T-helper 1 cell treated with Interleukin-12 subunit alpha and Interleukin-12 subunit beta and Interleukin-4 antibody, amounts not matched to agents 30 μg/mL and 1 μg/mL, for 36 hours (primary cell): ENCODE results near the gene HDAC9.

ENCODE experiments used
- H3K27ac Mint-ChIP-seq: one replicate; pipeline ENCODE4 v1.8.0; 2021; ENCODE audit warnings: mild to moderate bottlenecking, mixed read lengths
- H3K27me3 Mint-ChIP-seq: one replicate; pipeline ENCODE4 v1.8.0; 2021; ENCODE audit warnings: low read depth, mixed read lengths
- H3K36me3 Mint-ChIP-seq: one replicate; pipeline ENCODE4 v1.8.0; 2021; ENCODE audit warnings: low read depth, mixed read lengths
- H3K4me1 Mint-ChIP-seq: one replicate; pipeline ENCODE4 v1.8.0; 2021; ENCODE audit warnings: low read depth, mixed read lengths
- H3K4me3 Mint-ChIP-seq: one replicate; pipeline ENCODE4 v1.8.0; 2021; ENCODE audit warnings: mild to moderate bottlenecking, moderate library complexity, mixed read lengths
- H3K9me3 Mint-ChIP-seq: one replicate; pipeline ENCODE4 v1.8.0; 2021; ENCODE audit warnings: mixed read lengths

HDAC9 gene

GRCh38 chr7:18473119-18473518, 22.4 kb upstream of the HDAC9 start:
- Mint-ChIP-seq H3K27me3 (no peaks in the 10 kb centered on the region), H3K27ac (no peak overlapping the region), H3K9me3 (no peaks in the 10 kb centered on the region), H3K4me1 (no peaks in the 10 kb centered on the region), H3K4me3 (no peak overlapping the region), H3K36me3 (no peaks in the 10 kb centered on the region)

DNA sequence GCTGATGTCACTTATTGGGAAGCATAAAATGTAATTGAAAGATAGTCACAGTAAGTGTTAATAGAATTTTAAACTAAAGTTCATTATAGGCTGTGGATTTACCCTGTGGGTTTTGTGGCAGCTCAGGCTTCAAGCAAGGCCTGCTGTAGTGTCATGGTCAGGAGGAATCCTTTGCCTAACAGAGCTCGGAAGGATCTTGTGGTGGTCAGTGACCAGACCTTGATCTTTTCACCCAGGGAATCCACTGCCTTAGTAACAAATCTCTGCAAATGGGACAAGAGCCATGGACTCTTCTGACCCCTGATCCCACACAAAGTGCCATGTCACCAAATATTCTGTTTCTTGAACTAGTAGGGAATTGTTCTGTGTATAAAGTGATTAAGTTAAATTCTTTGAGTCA, 20.6 kb upstream of the HDAC9 start:
- no peaks in the 10 kb centered on the region for H3K4me1 Mint-ChIP-seq
- H3K27ac Mint-ChIP-seq, result no peak overlapping the region
- H3K27me3 Mint-ChIP-seq, result no peaks in the 10 kb centered on the region
- no peaks in the 10 kb centered on the region for H3K36me3 Mint-ChIP-seq
- H3K4me3 Mint-ChIP-seq, result no peak overlapping the region
- H3K9me3 Mint-ChIP-seq, result no peaks in the 10 kb centered on the region

- Mint-ChIP-seq H3K9me3 (no peaks in the 10 kb centered on the region), H3K4me3 (no peak overlapping the region), H3K36me3 (no peaks in the 10 kb centered on the region), H3K27me3 (no peaks in the 10 kb centered on the region), H3K4me1 (no peaks in the 10 kb centered on the region), H3K27ac (no peak overlapping the region)
Observed at GRCh38 chr7:18475488-18475887, 20.1 kb upstream of the HDAC9 start.

DNA sequence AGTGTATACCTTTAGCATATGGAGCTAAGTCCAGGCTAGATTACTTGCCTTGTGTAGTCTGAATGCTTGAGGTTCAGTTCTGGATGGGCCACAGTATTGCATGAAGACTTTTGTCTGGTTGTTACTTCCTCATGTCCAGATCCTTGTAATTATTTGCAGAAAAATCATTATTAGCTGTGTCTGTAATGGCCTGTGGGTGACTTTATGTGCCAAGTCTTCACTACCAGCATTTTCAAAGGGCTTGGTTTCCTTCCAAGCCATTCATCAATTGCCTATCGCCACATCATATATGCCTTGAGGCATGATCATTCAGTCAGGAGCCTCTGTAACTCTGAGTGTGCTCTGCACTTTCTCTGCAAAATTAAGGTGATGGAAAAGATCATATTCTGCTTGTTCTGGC, 13.8 kb upstream of the HDAC9 start:
- Mint-ChIP-seq H3K27me3 (no peaks in the 10 kb centered on the region), H3K36me3 (no peaks in the 10 kb centered on the region), H3K4me3 (no peak overlapping the region), H3K4me1 (no peaks in the 10 kb centered on the region), H3K9me3 (no peaks in the 10 kb centered on the region), H3K27ac (no peak overlapping the region)

- H3K4me3 Mint-ChIP-seq, result no peak overlapping the region
- H3K9me3 Mint-ChIP-seq, result no peaks in the 10 kb centered on the region
- H3K36me3 Mint-ChIP-seq, result no peaks in the 10 kb centered on the region
- peaks cover 3% of the 10 kb centered on the region for H3K27me3 Mint-ChIP-seq
- no peak overlapping the region for H3K27ac Mint-ChIP-seq
- H3K4me1 Mint-ChIP-seq, result no peaks in the 10 kb centered on the region
Observed at GRCh38 chr7:18488049-18488448, 7.5 kb upstream of the HDAC9 start.

DNA sequence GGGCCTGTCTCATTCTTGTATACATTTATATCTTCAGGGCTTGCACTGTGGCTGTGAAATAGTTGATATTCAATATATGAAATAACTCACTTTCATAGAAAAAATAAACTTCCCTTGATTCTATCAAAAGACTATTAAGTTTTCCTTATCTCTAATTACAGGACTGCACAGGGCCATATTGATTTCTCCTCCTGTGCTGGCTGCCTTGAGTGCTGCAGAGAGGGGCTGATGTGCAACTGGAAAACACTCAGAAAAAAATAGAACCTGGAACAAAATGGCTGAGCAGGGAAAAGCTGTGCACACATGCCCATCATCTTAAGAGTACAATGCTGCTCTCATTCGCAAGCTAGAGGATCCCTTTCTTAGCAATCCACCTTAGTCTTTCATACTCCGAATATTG, 5.9 kb upstream of the HDAC9 start:
- no peak overlapping the region for H3K4me3 Mint-ChIP-seq
- peaks cover 3% of the 10 kb centered on the region for H3K27me3 Mint-ChIP-seq
- no peaks in the 10 kb centered on the region for H3K9me3 Mint-ChIP-seq
- H3K36me3 Mint-ChIP-seq, result no peaks in the 10 kb centered on the region
- no peaks in the 10 kb centered on the region for H3K4me1 Mint-ChIP-seq
- H3K27ac Mint-ChIP-seq, result no peak overlapping the region

GRCh38 chr7:18491871-18492270, 3.7 kb upstream of the HDAC9 start:
- Mint-ChIP-seq H3K4me1 (peaks cover 4% of the 10 kb centered on the region), H3K9me3 (no peaks in the 10 kb centered on the region), H3K27me3 (peaks cover 3% of the 10 kb centered on the region), H3K4me3 (no peak overlapping the region), H3K27ac (no peak overlapping the region), H3K36me3 (no peaks in the 10 kb centered on the region)

- no peak overlapping the region for H3K27ac Mint-ChIP-seq
- no peak overlapping the region for H3K4me3 Mint-ChIP-seq
- H3K9me3 Mint-ChIP-seq, result no peaks in the 10 kb centered on the region
- peaks cover 3% of the 10 kb centered on the region for H3K27me3 Mint-ChIP-seq
- no peaks in the 10 kb centered on the region for H3K36me3 Mint-ChIP-seq
- peaks cover 4% of the 10 kb centered on the region for H3K4me1 Mint-ChIP-seq
Observed at GRCh38 chr7:18494406-18494805, 1.1 kb upstream of the HDAC9 start.

GRCh38 chr7:18494821-18495408, 634 bp upstream of the HDAC9 start:
- Mint-ChIP-seq H3K27me3 (peaks cover 3% of the 10 kb centered on the region), H3K9me3 (no peaks in the 10 kb centered on the region), H3K27ac (no peak overlapping the region), H3K36me3 (no peaks in the 10 kb centered on the region), H3K4me3 (no peak overlapping the region), H3K4me1 (peaks cover 4% of the 10 kb centered on the region)

DNA sequence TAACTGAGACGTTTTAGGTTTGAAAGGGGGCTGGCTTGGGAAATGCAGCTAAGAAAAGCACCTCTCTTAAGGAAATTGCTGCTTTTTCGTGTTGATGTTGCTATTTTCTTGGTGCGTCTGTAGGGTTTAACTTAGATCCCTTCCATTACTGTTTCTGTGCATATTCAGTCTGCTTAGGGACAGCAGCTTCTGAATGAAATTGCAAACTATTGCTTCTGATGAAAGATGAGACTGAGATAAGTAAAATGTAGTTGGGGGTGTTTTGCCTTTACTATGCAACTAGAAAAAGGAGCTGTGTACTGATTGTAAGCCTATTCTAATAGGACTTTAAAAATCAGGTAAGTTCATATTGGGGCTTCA, 772 bp downstream of the HDAC9 start:
- Mint-ChIP-seq H3K9me3 (no peaks in the 10 kb centered on the region), H3K36me3 (no peaks in the 10 kb centered on the region), H3K27me3 (peaks cover 3% of the 10 kb centered on the region), H3K27ac (no peak overlapping the region), H3K4me3 (no peak overlapping the region), H3K4me1 (peaks cover 4% of the 10 kb centered on the region)

GRCh38 chr7:18497082-18497481, 1.5 kb downstream of the HDAC9 start:
- no peaks in the 10 kb centered on the region for H3K36me3 Mint-ChIP-seq
- no peaks in the 10 kb centered on the region for H3K9me3 Mint-ChIP-seq
- no peak overlapping the region for H3K4me3 Mint-ChIP-seq
- H3K27me3 Mint-ChIP-seq, result no peaks in the 10 kb centered on the region
- peaks cover 4% of the 10 kb centered on the region for H3K4me1 Mint-ChIP-seq
- H3K27ac Mint-ChIP-seq, result no peak overlapping the region

- no peak overlapping the region for H3K4me3 Mint-ChIP-seq
- H3K27ac Mint-ChIP-seq, result no peak overlapping the region
- no peaks in the 10 kb centered on the region for H3K27me3 Mint-ChIP-seq
- H3K4me1 Mint-ChIP-seq, result peaks cover 4% of the 10 kb centered on the region
- H3K9me3 Mint-ChIP-seq, result no peaks in the 10 kb centered on the region
- no peaks in the 10 kb centered on the region for H3K36me3 Mint-ChIP-seq
Observed at GRCh38 chr7:18497800-18498199, 2.3 kb downstream of the HDAC9 start.

GRCh38 chr7:18498341-18498740, 2.8 kb downstream of the HDAC9 start:
- Mint-ChIP-seq H3K4me1 (peaks cover 4% of the 10 kb centered on the region), H3K27me3 (no peaks in the 10 kb centered on the region), H3K4me3 (no peak overlapping the region), H3K27ac (no peak overlapping the region), H3K36me3 (no peaks in the 10 kb centered on the region), H3K9me3 (no peaks in the 10 kb centered on the region)

DNA sequence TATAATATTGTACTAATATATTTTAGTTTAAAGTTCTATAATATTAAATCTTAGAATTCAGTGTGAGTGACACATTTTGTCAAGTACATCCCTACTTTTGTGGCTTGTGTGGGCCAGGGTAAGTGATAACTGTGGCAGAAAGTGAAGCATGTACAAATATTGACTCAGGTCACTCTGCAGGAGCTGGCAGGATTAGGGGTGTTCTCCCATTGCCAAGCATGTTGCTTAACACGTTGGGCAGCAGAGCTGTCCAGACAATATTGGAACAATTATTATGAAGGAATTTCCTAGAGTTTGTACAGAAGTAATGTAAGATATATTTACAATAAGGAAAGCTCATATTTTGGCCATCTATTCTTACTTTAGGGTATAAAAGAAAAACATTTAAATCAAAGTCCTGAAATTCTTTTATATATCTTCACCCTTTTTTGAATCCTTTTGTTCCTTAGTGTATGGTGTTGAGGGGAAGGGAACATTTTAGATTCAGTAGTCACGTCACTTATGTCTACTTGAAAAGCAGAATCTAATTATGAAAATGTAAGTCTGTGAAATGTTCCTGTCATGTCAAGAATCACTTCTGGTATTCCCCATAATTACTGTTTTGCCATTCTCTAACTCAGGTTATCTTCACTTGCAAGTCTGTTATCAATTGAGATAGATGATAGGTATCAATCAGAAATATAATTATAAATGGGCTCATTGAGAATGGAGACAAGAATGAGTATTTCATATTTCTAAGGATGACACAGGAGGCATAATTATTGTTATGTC, 4.0 kb downstream of the HDAC9 start:
- H3K36me3 Mint-ChIP-seq, result no peaks in the 10 kb centered on the region
- no peak overlapping the region for H3K27ac Mint-ChIP-seq
- no peaks in the 10 kb centered on the region for H3K27me3 Mint-ChIP-seq
- H3K4me1 Mint-ChIP-seq, result peaks cover 4% of the 10 kb centered on the region
- H3K9me3 Mint-ChIP-seq, result no peaks in the 10 kb centered on the region
- no peak overlapping the region for H3K4me3 Mint-ChIP-seq

DNA sequence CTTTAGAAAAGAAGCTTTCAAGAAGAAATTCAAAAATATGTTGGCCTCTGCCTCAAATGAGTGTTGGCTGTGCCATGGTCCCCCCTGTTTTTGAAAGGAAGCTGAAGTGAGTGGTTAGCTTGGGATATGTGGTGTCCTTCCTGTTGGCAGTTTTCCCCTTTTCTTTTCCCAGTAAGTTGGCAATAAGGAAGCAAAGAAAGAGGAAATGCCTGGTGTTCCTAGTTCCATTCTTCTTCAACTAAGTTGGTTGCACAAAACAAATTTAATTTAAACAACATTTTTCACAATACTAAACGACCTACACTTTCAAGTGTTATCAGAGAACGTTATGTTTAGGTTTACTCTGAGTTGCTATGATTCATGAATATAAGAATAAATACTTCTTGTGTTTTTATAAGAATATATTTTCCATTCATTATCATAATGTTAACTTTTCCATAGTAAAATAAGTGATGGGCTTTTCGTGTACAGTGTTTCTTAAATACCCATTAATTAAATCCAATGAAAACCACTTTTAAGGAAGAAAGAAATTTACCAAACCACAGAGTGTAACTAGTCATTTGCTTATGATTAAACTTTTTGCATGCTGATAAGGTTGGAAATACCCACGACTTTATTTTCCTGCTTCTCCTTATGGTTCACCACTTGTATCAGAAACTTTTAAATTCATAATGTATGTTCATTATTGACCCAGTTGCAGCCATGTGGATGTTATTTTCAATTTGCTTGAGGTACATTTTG, 7.7 kb downstream of the HDAC9 start:
- Mint-ChIP-seq H3K27ac (no peak overlapping the region), H3K36me3 (no peaks in the 10 kb centered on the region), H3K27me3 (no peaks in the 10 kb centered on the region), H3K4me1 (no peaks in the 10 kb centered on the region), H3K4me3 (no peak overlapping the region), H3K9me3 (no peaks in the 10 kb centered on the region)
